Right lobe of liver (tissue), 4 donors: ENCODE data around the gene CSNK1A1.
A peak's percentile ranks its signal among the peaks of the same experiment; 100 is the strongest.
"Not testable (repeated sequence)": the region's sequence is repeated elsewhere in the genome, so short reads cannot be mapped to it uniquely, and the experiment has no call there.

Source experiments
- CTCF ChIP-seq, 4 donors: fragments of 200-600 bp in 3 of 4; fragments of 450-650 bp in 1 of 4; IDR thresholded peaks; one replicate each; pipeline versions ENCODE4 v1.5.1 to v1.8.0; 2016 to 2022; ENCODE audit warnings: antibody characterized with exemption in 4 of 4, mild to moderate bottlenecking in 2 of 4
- POLR2A ChIP-seq: fragments of 450-650 bp; IDR thresholded peaks from one replicate; pipeline ENCODE4 v1.6.1; 2017; ENCODE audit warnings: antibody characterized with exemption, mild to moderate bottlenecking
- donor health status: DM: no; HTN: no; CAD: no.
- donor health status: DM: no; HTN: no; CAD: no.
- donor health status: DM: no; HTN: yes; CAD: no.

- peak; percentile 61 to 87 (median 62) for TF ChIP-seq CTCF (IDR thresholded peaks at IDR 0.05)
- not testable (repeated sequence) for TF ChIP-seq POLR2A
Observed at GRCh38 chr5:149564542-149565140, 13.4 kb upstream of the CSNK1A1 start.
